GM10266 (cell line): ENCODE data around the gene SLC37A1.

Experiments used
- DNase-seq: peaks from one replicate; pipeline ENCODE4 v3.0.0; 2012; ENCODE audit errors: extremely low spot score
- TF ChIP-seq, protein P1 (sequence below): IDR thresholded peaks from 2 replicates; pipeline ENCODE4 v1.5.1; 2012; ENCODE audit warnings: mild to moderate bottlenecking, low read depth; ENCODE audit not compliant: control insufficient read depth, insufficient read depth; ENCODE audit errors: missing control alignments

SLC37A1 gene

DNA sequence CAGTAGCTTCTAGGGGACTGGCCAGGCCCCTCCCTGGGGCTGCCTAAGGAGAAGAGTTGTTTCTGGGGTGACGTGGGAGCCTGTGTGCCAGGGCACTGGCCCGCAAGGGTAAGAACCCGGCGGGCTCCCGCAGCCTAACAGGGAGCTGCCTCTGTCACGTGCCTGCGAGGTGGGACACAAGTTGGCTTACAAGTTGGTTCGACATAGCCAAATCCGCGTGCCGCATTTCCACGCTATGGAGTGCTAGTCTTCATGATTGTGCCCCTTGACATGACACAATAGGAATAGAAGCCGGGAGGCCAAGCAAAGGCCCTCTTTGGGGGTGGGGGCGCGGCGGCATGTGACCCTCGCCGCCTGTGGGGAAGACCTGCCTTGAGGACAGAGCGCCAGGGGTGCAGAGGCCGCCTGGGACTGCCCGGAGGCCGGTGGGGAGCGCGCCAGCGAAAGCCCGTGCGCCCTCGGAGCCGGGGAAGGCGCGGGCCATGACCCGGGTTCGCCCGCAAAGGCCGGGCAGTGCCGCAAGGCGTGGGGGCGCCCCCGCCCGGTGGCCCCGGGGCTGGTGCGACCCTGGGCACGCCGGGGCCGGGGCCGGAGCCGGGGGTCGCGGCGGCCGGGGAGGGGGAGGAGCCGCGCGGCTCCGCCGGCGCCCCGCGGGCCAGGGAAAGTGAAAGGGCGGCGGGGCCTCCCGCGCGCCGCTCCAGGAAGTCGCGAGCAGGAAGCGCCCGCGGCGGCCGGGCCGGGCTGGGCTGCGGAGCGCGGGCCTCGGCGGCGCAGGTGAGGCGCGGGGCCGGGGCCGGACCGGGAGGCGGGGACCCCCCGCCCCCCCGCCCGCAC lies at the start of gene SLC37A1:
Gene SLC37A1, plus strand, starts transcription at position 702 of the 834 bp plus-strand sequence. CDS start 4,603 bp downstream, outside the sequence.
- TF ChIP-seq, protein P1, sequence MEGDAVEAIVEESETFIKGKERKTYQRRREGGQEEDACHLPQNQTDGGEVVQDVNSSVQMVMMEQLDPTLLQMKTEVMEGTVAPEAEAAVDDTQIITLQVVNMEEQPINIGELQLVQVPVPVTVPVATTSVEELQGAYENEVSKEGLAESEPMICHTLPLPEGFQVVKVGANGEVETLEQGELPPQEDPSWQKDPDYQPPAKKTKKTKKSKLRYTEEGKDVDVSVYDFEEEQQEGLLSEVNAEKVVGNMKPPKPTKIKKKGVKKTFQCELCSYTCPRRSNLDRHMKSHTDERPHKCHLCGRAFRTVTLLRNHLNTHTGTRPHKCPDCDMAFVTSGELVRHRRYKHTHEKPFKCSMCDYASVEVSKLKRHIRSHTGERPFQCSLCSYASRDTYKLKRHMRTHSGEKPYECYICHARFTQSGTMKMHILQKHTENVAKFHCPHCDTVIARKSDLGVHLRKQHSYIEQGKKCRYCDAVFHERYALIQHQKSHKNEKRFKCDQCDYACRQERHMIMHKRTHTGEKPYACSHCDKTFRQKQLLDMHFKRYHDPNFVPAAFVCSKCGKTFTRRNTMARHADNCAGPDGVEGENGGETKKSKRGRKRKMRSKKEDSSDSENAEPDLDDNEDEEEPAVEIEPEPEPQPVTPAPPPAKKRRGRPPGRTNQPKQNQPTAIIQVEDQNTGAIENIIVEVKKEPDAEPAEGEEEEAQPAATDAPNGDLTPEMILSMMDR, result peak; percentile 44
- peak; percentile 76 for DNase-seq

DNA sequence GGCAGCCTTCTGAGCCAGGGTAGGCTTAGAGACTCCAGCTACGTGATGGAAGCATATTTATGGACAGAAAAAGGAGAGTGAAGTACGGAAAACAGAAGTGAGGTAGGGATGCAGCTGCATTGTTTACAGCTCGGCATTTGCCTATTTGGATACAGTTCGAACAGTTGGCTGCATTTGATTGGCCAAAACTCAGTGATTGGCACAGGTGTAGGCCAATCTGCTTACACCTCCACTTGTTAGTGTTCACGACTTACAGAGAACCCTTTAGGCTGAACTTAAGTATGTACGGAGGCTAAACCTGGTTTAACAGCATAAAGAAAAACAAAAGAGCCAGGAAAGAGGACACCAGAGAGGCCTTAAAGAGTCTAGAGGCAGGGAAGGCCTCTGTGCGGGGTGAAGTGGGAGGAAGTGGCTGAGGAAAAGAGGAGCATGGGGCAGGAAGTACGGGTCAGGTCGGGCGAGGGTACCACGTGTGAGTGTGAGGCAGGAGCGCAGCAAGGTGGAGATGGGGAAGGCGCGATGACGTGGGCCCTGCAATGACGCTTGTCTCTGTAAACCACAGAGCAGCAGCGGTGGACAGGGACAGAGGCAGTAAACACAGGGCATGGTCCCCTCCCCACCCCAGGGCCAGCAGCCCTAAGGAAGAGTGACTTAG lies 49.7 kb upstream of the SLC37A1 start:
- TF ChIP-seq, protein P1, result no peak
- no peak for DNase-seq

DNA sequence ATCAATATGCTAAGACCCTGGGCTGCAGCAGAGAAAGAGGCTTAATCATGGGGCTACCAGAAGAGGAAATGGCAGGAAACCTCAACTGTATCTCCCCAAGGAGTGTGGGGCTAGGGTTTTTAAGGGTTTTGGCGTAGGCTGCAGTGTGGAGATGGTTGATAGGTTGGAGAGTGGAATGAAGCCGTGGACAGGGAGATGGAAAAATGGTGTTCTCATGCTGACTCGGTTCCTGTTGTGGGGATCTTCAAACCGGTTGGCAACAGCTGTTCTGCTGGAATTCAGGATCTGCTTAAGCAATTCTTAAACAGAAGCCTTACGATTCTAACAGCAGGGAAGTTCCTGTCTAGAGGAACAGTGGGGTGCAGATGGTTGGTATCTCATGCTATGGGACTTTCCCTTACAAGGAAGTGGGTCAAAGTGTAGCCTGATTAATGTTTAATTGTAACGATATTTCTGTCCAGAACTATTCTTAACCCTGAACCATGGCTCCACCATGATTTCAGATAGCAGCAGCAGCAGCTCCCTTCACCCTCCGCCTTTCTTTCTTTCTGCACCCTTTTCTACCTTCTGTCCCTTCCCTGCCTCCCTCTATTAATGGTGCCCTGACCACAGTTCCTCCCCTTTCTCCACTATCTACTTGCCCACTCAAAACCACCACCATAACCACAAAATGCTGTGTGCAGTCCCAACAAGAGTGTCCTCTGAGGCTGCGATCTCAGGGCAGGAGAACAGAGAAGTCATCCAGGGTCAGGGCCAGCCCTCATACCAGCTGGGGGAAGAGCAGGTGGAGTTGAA lies 48.4 kb upstream of the SLC37A1 start:
- no peak for DNase-seq
- TF ChIP-seq, protein P1, result no peak

DNA sequence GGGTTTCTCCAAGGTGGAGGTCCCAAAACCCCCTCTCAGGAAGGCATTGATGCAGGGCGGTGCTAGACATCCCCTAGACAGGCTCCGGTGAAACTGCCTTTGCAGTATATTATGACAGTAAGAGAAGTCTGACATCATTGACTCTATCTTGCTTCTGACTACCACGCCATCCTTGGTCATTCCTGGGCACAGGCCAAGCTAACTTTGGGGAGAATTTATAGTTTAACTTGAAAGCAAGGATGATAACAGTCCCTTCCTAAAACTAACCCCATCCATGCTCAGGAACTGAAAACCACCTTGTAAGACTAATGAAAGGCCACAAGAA lies 47.9 kb upstream of the SLC37A1 start:
- TF ChIP-seq, protein P1, result no peak

DNA sequence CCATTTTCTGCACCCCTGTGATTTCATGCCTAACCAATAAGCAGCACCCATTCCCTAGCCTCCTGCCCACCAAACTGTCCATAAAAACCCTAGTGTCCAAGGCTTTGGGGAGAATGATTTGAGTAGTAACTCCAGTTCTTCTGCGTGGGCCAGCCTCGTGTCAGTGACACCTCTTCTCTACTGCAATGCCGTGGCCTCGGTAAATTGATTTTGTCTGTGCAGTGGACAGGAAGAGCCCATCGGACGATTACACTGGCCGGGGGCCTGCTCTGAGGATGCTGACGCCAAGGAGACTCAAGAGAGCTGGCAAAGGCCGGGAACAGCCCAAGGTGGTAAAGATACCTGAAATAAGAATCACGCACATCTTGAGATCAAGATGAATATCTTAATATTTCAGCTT lies 47.0 kb upstream of the SLC37A1 start:
- TF ChIP-seq, protein P1, result no peak

More for the DNA sequence above, 47.9 kb upstream of the SLC37A1 start:
- peak; percentile 49 for DNase-seq

DNA sequence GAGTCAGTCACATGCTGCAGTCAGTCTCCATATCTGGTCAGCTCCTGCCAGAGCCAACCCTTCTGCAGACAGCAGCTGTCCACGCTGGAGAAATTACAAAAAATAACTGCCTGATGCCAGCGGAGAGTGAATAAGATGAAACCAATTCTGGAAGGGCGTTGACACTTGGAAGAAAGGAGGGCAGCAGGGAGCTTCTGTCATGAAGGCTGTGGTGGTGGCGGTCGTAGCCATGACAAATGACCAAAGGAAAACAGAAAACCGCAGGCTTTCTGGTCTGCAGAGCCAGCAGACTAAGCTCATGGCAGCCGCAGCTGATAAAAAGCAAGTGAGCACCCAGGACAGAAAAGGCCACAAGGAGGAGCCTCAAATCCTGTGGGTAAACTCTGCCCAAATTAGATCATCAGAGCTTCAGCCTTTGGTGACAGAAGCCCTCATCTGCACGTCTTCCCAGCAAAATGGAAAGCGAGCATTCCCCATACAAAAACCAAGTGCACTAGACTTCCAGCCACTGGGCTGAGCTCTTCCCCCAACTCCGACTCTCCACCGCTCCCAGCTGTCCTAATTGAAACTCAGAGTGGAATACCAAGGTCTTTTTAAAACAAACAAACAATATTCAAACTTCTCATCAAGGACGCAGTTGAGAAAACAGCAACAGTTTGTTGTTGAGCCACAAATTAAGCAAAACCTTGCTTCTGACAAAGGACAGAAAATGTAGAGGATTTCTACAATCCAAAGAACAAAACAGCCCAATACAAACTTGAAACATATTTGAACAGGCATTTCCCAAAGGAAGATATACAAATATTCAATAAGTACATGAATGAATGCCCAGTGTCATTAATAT lies 46.3 kb upstream of the SLC37A1 start:
- TF ChIP-seq, protein P1, result peak; percentile 39
- peak; percentile 52 for DNase-seq

More for the DNA sequence above, 47.0 kb upstream of the SLC37A1 start:
- no peak for DNase-seq
